Measurements from ENCODE around the gene ABHD2. TPM values are rescaled to one million over a fixed set of nuclear protein-coding genes. Genes with fewer than 3 reads are reported as not detected.

Gene ABHD2
- total RNA-seq, 1 experiment from 2014 or later = 29.7 TPM

DNA sequence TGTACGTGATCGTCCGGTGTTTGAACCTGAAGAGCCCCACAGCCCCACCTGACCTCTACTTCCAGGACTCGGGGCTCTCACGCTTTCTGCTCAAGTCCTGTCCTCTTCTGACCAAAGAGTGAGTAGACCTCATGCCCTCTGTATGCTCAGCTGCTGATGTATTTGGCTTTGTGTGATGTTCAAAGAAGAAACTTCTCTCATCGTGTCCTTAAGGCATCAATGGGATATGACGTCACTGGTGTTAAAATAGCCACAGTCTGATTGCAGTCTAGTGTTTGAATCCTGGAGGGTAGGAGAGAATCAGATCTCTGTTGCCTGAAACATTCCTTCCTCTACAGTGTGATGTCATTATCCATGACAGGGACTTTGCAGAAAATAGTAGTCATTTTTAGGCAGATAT is 28.1 kb downstream of the ABHD2 start:
- peaks cover 59% of the 10 kb centered on the region for H3K4me1 Mint-ChIP-seq
- H3K9me3 Mint-ChIP-seq = no peaks in the 10 kb centered on the region
- H3K36me3 Mint-ChIP-seq = peaks cover 12% of the 10 kb centered on the region
- H3K4me3 Mint-ChIP-seq = peak overlapping the region; percentile 20; the same call in 1 of the 2 replicates
- H3K27ac Mint-ChIP-seq = peak overlapping the region; percentile 100
- TF ChIP-seq GRHL2 (CRISPR knock-in tag; IDR thresholded peaks at IDR 0.05; ENCODE audit: insufficient replicate concordance, severe bottlenecking) (no peak), RELA (CRISPR knock-in tag; IDR thresholded peaks at IDR 0.05; ENCODE audit: borderline replicate concordance) (no peak)
- DNase-seq (ENCODE audit: low spot score) = no peak
- CTCF ChIA-PET = interaction anchor here (0.5 to 2.9 kb wide), 5 partner anchors 13 to 122 kb away, joined by 6 to 30 read pairs (median 13); partner anchors contain the start of gene ABHD2
- POLR2A ChIA-PET = no interaction called here
- no peak for ATAC-seq
- H3K27me3 Mint-ChIP-seq (ENCODE audit: low read depth) = no peaks in the 10 kb centered on the region; the same call in 1 of the 2 replicates

DNA sequence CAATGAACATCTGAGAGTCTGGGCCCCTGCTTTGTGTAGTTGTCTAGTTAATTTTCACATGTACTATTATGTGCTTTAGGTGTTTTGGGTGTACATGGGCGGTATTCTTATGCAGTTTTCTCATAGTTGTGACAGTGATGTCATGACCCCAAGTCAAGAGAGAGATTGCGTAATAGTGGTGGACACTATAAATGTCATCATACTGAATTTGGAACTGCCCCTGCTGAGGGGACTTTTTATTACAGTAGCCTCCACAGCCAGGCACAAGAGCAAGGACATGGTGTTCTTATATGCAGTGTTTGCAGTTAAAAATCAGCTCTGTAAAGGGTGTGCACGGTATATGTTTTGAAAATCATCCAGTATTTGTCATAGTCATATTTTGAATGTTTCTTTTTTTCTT is 29.5 kb downstream of the ABHD2 start:
- Mint-ChIP-seq H3K27ac (peak overlapping the region; percentile 75), H3K27me3 (ENCODE audit: low read depth) (no peaks in the 10 kb centered on the region; the same call in 1 of the 2 replicates), H3K4me1 (peaks cover 62% of the 10 kb centered on the region), H3K36me3 (peaks cover 12% of the 10 kb centered on the region), H3K9me3 (no peaks in the 10 kb centered on the region), H3K4me3 (no peak overlapping the region)
- ATAC-seq (no peak), DNase-seq (ENCODE audit: low spot score) (no peak)
- TF ChIP-seq, protein P1, sequence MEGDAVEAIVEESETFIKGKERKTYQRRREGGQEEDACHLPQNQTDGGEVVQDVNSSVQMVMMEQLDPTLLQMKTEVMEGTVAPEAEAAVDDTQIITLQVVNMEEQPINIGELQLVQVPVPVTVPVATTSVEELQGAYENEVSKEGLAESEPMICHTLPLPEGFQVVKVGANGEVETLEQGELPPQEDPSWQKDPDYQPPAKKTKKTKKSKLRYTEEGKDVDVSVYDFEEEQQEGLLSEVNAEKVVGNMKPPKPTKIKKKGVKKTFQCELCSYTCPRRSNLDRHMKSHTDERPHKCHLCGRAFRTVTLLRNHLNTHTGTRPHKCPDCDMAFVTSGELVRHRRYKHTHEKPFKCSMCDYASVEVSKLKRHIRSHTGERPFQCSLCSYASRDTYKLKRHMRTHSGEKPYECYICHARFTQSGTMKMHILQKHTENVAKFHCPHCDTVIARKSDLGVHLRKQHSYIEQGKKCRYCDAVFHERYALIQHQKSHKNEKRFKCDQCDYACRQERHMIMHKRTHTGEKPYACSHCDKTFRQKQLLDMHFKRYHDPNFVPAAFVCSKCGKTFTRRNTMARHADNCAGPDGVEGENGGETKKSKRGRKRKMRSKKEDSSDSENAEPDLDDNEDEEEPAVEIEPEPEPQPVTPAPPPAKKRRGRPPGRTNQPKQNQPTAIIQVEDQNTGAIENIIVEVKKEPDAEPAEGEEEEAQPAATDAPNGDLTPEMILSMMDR (IDR thresholded peaks at IDR 0.05) = no peak
- TF ChIP-seq ZNF121 (CRISPR knock-in tag; IDR thresholded peaks at IDR 0.05) = no peak
- no peak for TF ChIP-seq IRF2 (CRISPR knock-in tag; IDR thresholded peaks at IDR 0.05; ENCODE audit: borderline replicate concordance, low read depth)
- TF ChIP-seq CREB1 (CRISPR knock-in tag; IDR thresholded peaks at IDR 0.05) = no peak
- no peak for TF ChIP-seq ZNF416 (CRISPR knock-in tag; IDR thresholded peaks at IDR 0.05)
- TF ChIP-seq, protein P2, sequence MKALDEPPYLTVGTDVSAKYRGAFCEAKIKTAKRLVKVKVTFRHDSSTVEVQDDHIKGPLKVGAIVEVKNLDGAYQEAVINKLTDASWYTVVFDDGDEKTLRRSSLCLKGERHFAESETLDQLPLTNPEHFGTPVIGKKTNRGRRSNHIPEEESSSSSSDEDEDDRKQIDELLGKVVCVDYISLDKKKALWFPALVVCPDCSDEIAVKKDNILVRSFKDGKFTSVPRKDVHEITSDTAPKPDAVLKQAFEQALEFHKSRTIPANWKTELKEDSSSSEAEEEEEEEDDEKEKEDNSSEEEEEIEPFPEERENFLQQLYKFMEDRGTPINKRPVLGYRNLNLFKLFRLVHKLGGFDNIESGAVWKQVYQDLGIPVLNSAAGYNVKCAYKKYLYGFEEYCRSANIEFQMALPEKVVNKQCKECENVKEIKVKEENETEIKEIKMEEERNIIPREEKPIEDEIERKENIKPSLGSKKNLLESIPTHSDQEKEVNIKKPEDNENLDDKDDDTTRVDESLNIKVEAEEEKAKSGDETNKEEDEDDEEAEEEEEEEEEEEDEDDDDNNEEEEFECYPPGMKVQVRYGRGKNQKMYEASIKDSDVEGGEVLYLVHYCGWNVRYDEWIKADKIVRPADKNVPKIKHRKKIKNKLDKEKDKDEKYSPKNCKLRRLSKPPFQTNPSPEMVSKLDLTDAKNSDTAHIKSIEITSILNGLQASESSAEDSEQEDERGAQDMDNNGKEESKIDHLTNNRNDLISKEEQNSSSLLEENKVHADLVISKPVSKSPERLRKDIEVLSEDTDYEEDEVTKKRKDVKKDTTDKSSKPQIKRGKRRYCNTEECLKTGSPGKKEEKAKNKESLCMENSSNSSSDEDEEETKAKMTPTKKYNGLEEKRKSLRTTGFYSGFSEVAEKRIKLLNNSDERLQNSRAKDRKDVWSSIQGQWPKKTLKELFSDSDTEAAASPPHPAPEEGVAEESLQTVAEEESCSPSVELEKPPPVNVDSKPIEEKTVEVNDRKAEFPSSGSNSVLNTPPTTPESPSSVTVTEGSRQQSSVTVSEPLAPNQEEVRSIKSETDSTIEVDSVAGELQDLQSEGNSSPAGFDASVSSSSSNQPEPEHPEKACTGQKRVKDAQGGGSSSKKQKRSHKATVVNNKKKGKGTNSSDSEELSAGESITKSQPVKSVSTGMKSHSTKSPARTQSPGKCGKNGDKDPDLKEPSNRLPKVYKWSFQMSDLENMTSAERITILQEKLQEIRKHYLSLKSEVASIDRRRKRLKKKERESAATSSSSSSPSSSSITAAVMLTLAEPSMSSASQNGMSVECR (CRISPR knock-in tag; IDR thresholded peaks at IDR 0.05; ENCODE audit: borderline replicate concordance) = no peak
- TF ChIP-seq, protein P3, sequence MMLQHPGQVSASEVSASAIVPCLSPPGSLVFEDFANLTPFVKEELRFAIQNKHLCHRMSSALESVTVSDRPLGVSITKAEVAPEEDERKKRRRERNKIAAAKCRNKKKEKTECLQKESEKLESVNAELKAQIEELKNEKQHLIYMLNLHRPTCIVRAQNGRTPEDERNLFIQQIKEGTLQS (CRISPR knock-in tag; conservative IDR thresholded peaks at IDR 0.05) = no peak
- TF ChIP-seq ZNF263 (CRISPR knock-in tag; IDR thresholded peaks at IDR 0.05; ENCODE audit: low read depth) = no peak
- TF ChIP-seq, protein P4, sequence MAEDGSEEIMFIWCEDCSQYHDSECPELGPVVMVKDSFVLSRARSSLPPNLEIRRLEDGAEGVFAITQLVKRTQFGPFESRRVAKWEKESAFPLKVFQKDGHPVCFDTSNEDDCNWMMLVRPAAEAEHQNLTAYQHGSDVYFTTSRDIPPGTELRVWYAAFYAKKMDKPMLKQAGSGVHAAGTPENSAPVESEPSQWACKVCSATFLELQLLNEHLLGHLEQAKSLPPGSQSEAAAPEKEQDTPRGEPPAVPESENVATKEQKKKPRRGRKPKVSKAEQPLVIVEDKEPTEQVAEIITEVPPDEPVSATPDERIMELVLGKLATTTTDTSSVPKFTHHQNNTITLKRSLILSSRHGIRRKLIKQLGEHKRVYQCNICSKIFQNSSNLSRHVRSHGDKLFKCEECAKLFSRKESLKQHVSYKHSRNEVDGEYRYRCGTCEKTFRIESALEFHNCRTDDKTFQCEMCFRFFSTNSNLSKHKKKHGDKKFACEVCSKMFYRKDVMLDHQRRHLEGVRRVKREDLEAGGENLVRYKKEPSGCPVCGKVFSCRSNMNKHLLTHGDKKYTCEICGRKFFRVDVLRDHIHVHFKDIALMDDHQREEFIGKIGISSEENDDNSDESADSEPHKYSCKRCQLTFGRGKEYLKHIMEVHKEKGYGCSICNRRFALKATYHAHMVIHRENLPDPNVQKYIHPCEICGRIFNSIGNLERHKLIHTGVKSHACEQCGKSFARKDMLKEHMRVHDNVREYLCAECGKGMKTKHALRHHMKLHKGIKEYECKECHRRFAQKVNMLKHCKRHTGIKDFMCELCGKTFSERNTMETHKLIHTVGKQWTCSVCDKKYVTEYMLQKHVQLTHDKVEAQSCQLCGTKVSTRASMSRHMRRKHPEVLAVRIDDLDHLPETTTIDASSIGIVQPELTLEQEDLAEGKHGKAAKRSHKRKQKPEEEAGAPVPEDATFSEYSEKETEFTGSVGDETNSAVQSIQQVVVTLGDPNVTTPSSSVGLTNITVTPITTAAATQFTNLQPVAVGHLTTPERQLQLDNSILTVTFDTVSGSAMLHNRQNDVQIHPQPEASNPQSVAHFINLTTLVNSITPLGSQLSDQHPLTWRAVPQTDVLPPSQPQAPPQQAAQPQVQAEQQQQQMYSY (CRISPR knock-in tag; IDR thresholded peaks at IDR 0.05) = no peak
- no peak for TF ChIP-seq EMX1 (CRISPR knock-in tag; IDR thresholded peaks at IDR 0.05)
- TF ChIP-seq ZNF232 (CRISPR knock-in tag; IDR thresholded peaks at IDR 0.05) = no peak
- no peak for TF ChIP-seq SMAD4 (CRISPR knock-in tag; IDR thresholded peaks at IDR 0.05)
- TF ChIP-seq TEAD1 (CRISPR knock-in tag; IDR thresholded peaks at IDR 0.05) = no peak
- ChIA-PET CTCF (interaction anchor here (0.6 to 3.5 kb wide), 4 partner anchors 11 to 60 kb away, joined by 3 to 16 read pairs (median 4); no protein-coding TSS in a partner anchor), POLR2A (no interaction called here)
